ENCODE results near the gene FCRL1. TPM values are rescaled to one million over a fixed set of nuclear protein-coding genes. Genes with fewer than 3 reads are reported as not detected.

FCRL1 gene
- total RNA-seq, 1 donor from 2014 or later = not detected

GRCh38 chr1:157849229-157849875 lies 29.4 kb upstream of the FCRL1 start:
- H3K4me1 Mint-ChIP-seq (ENCODE audit: low read depth) = no peaks in the 10 kb centered on the region
- H3K27ac Mint-ChIP-seq (ENCODE audit: unreplicated experiment) = no peak overlapping the region
- no peaks in the 10 kb centered on the region for H3K36me3 Mint-ChIP-seq (ENCODE audit: low read depth)
- no peak overlapping the region for H3K4me3 Mint-ChIP-seq (ENCODE audit: unreplicated experiment)
- TF ChIP-seq, protein P1, sequence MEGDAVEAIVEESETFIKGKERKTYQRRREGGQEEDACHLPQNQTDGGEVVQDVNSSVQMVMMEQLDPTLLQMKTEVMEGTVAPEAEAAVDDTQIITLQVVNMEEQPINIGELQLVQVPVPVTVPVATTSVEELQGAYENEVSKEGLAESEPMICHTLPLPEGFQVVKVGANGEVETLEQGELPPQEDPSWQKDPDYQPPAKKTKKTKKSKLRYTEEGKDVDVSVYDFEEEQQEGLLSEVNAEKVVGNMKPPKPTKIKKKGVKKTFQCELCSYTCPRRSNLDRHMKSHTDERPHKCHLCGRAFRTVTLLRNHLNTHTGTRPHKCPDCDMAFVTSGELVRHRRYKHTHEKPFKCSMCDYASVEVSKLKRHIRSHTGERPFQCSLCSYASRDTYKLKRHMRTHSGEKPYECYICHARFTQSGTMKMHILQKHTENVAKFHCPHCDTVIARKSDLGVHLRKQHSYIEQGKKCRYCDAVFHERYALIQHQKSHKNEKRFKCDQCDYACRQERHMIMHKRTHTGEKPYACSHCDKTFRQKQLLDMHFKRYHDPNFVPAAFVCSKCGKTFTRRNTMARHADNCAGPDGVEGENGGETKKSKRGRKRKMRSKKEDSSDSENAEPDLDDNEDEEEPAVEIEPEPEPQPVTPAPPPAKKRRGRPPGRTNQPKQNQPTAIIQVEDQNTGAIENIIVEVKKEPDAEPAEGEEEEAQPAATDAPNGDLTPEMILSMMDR (IDR thresholded peaks at IDR 0.05) = no peak
- H3K27me3 Mint-ChIP-seq (ENCODE audit: low read depth) = peaks cover 15% of the 10 kb centered on the region
- no peaks in the 10 kb centered on the region for H3K9me3 Mint-ChIP-seq (ENCODE audit: low read depth)
- no peak for DNase-seq (ENCODE audit: low spot score)

DNA sequence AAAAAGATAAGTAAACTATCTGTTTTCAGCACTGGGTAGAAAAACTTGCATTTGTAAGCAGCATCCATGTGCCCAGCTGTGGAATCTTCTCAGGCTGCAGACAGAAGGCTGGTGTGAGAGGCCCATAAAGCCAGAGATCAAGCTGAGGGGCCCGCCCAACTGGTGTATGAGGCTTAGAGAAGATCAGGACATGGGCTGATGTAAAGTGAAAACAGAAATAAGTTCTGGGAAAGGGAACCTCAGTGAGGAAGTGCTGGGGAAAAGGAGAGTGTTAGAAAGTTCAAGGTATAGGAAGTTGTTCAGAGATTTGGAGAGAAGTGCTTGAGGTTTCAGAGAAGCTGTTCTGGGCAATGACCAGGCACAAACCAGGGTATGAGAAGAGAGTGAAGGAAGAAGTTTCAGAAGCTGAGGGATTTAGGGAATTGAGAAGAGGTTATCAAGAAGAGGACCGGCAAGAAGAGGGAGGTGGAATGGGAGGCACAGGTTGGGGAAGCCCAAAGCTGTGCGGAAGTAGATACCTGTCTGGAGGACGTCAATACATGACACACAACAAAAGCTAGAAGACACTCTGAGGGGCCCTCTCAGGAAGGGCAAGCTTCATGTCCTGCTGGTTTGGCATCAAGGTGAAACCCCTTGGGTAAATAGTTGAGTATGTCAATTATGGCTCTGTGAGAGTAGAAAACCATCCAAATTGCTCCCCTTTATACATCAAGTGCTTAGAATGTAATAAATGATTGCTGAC lies 24.3 kb upstream of the FCRL1 start:
- no peak for DNase-seq (ENCODE audit: low spot score)
- H3K4me3 Mint-ChIP-seq (ENCODE audit: unreplicated experiment) = no peak overlapping the region
- no peaks in the 10 kb centered on the region for H3K36me3 Mint-ChIP-seq (ENCODE audit: low read depth)
- no peak overlapping the region for H3K27ac Mint-ChIP-seq (ENCODE audit: unreplicated experiment)
- H3K27me3 Mint-ChIP-seq (ENCODE audit: low read depth) = peaks cover 16% of the 10 kb centered on the region
- no peaks in the 10 kb centered on the region for H3K9me3 Mint-ChIP-seq (ENCODE audit: low read depth)
- TF ChIP-seq, protein P1 (IDR thresholded peaks at IDR 0.05) = no peak
- no peaks in the 10 kb centered on the region for H3K4me1 Mint-ChIP-seq (ENCODE audit: low read depth)

DNA sequence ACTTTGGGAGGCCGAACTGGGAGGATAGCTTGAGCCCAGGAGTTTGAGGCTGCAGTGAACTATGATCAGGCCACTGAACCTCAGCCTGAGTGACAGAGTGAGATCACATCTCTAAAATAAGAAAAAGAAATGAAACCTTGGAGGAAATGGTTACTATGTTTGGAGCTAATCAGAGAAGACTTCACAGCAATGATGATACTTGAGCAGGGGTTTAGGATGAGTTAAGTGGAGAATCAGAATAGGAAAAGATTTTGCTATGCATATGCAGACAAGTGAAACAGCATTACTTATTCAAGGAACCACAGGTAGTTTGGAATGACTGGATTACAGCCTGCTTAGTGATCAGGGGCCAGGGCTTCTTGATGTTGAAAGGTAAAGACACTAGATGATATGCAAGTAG lies 23.0 kb upstream of the FCRL1 start:
- TF ChIP-seq, protein P1 (IDR thresholded peaks at IDR 0.05) = no peak
- Mint-ChIP-seq H3K36me3 (ENCODE audit: low read depth) (no peaks in the 10 kb centered on the region), H3K27me3 (ENCODE audit: low read depth) (peaks cover 14% of the 10 kb centered on the region), H3K4me3 (ENCODE audit: unreplicated experiment) (no peak overlapping the region), H3K4me1 (ENCODE audit: low read depth) (no peaks in the 10 kb centered on the region), H3K27ac (ENCODE audit: unreplicated experiment) (no peak overlapping the region), H3K9me3 (ENCODE audit: low read depth) (no peaks in the 10 kb centered on the region)
- no peak for DNase-seq (ENCODE audit: low spot score)

DNA sequence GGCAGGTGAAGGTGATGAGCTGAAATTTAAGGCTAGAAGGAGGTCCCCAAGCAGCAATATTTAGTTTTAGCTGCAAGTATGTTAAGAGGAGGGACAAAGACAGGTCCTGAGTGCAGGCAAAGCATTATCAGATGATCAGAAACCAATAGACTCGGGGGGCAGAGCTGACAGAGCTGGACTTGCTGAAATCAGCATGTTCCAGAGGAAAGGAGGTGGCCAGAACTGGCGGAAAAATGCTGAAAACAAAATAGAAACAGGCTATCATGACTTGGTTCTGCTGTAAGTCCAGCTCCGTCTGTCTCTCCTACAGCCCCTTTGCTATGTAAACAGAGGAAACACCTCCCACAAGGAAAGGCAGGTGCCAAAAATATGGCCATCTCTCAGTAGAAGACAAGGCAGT lies 21.8 kb upstream of the FCRL1 start, which contains the start of gene CD5L:
Gene CD5L (minus strand): TSS at position 101 of the 400 bp plus-strand sequence. CDS start 107 bp downstream, outside the sequence.
- Mint-ChIP-seq H3K36me3 (ENCODE audit: low read depth) (no peaks in the 10 kb centered on the region), H3K27me3 (ENCODE audit: low read depth) (peaks cover 13% of the 10 kb centered on the region), H3K4me3 (ENCODE audit: unreplicated experiment) (no peak within 1 kb of the TSS), H3K4me1 (ENCODE audit: low read depth) (no peaks in the 10 kb centered on the region), H3K9me3 (ENCODE audit: low read depth) (no peaks in the 10 kb centered on the region), H3K27ac (ENCODE audit: unreplicated experiment) (no peak within 1 kb of the TSS)
- TF ChIP-seq, protein P1 (IDR thresholded peaks at IDR 0.05) = no peak
- no peak for DNase-seq (ENCODE audit: low spot score)

DNA sequence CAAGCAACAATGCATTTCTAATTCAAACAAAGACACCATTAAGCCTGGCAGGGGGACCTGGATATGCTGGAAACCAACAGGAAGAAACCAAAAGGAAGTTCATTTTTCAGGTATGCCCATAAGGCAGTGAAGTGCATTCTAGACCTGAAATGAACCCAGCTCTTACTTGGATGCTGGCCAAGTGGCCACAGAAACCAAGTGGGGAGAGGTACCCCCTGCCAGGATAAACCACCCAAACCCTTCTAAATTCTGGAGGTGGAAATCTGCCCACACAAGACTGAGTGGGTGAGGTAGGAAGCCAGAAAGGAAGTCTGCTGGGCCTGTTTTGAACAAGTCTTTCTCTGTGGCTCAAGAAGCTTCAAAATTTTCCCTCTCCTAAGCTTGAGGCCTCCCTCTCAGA lies 19.0 kb upstream of the FCRL1 start:
- no peak overlapping the region for H3K27ac Mint-ChIP-seq (ENCODE audit: unreplicated experiment)
- no peak for DNase-seq (ENCODE audit: low spot score)
- H3K27me3 Mint-ChIP-seq (ENCODE audit: low read depth) = peaks cover 12% of the 10 kb centered on the region
- TF ChIP-seq, protein P1 (IDR thresholded peaks at IDR 0.05) = no peak
- H3K9me3 Mint-ChIP-seq (ENCODE audit: low read depth) = no peaks in the 10 kb centered on the region
- H3K4me3 Mint-ChIP-seq (ENCODE audit: unreplicated experiment) = no peak overlapping the region
- H3K4me1 Mint-ChIP-seq (ENCODE audit: low read depth) = no peaks in the 10 kb centered on the region
- no peaks in the 10 kb centered on the region for H3K36me3 Mint-ChIP-seq (ENCODE audit: low read depth)

Measured in chondrocyte (in vitro differentiated cells).